BJ (cell line): ENCODE results near the gene EFCAB8. TPM values are rescaled to one million over a fixed set of nuclear protein-coding genes. Genes with fewer than 3 reads are reported as not detected.

Experiments used
- CTCF ChIA-PET: fragments of 350-600 bp; formaldehyde crosslinking; extraction: SDS; loops from one replicate; lab custom pipeline; 2021; ENCODE audit warnings: antibody characterized with exemption, inconsistent platforms; lab: Yijun Ruan, JAX
- POLR2A ChIA-PET: fragments of 300-600 bp; sonication (Branson Sonifier 250); formaldehyde crosslinking; extraction: SDS; loops from one replicate; lab custom pipeline; 2021; ENCODE audit warnings: antibody characterized with exemption; lab: Charles Lee
- DNase-seq: peaks from one replicate; pipeline ENCODE4 v3.0.0-alpha.2; 2011; ENCODE audit warnings: low read depth
- H3K27me3 ChIP-seq: 2 replicates; pipeline ENCODE4 v1.6.0; 2011; ENCODE audit warnings: low read length; ENCODE audit not compliant: control insufficient read depth, insufficient read depth
- H3K36me3 ChIP-seq: 2 replicates; pipeline ENCODE4 v1.5.1; 2011; ENCODE audit warnings: low read length; ENCODE audit not compliant: control insufficient read depth, insufficient read depth
- H3K4me3 ChIP-seq: 2 replicates; pipeline ENCODE4 v1.5.1; 2011; ENCODE audit warnings: low read depth, mild to moderate bottlenecking, control low read depth, low read length
- CTCF ChIP-seq: IDR thresholded peaks from 2 replicates; pipeline ENCODE4 v1.5.1; 2011; ENCODE audit warnings: low read depth, mild to moderate bottlenecking, control low read depth, inconsistent platforms, low read length, moderate library complexity; ENCODE audit not compliant: insufficient read depth
- polyA plus RNA-seq: library from polyadenylated mRNA; depleted of rRNA; stranded (reverse); fragments of >200 nt; gene quantifications from 2 replicates; pipeline ENCODE4 v1.2.3, GENCODE V29; 2011

Gene EFCAB8
- polyA plus RNA-seq, 1 experiment: not detected

DNA sequence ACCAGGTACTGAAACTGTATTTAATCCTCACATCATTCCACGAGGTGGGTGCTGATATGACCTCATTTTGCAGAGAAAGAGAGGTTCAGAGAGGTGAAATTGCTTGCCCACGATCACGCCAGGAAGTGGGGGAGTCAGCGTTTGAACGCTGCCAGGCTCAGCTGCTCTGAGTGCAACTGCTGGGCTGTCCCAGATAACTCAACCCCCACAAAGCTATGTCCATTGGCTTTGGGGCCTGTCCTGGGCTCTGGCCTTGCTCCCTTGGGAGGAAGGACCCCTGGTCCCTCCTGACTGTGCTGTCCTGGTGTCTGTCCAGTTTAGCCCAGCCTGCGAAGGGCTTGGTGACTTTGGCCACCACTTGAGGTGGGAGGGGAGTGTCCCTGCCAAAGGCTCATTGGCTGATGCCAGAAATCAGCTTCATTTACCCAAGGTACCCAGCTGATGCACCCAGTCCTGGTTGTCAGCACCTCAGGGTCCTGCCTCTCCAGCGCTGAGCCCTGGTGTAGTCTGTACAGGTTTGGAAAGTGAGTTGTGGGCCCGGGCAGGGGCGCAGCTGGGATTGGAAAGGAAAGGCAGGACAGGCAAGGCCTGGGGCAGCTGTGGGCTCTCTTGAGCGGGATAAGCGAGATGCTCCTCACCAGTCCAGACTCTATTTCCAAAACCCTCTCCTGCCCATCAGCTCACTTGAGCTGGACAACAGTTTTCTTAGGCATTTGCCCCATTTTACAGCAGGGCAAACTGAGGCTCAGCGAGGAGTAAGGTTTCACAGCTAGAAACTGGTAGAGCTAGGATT lies 107.1 kb downstream of the EFCAB8 start:
- no peak for TF ChIP-seq CTCF
- peaks cover 3% of the 10 kb centered on the region; the same call in 1 of the 2 replicates for H3K27me3 ChIP-seq
- no peak for DNase-seq
- ChIA-PET POLR2A (no interaction called here), CTCF (interaction anchor here (1.3 kb wide), 1 partner anchor 20 kb away, joined by 4 read pairs; no protein-coding TSS in a partner anchor)
- no peak overlapping the region for H3K4me3 ChIP-seq
- H3K36me3 ChIP-seq: no peaks in the 10 kb centered on the region

- ChIA-PET CTCF (interaction anchor here (1.3 kb wide), 1 partner anchor 21 kb away, joined by 4 read pairs; no protein-coding TSS in a partner anchor), POLR2A (no interaction called here)
- Histone ChIP-seq H3K4me3 (no peak overlapping the region), H3K36me3 (no peaks in the 10 kb centered on the region), H3K27me3 (peaks cover 2% of the 10 kb centered on the region; the same call in 1 of the 2 replicates)
- DNase-seq: no peak
- no peak for TF ChIP-seq CTCF
These were observed 107.7 kb downstream of the EFCAB8 start for GRCh38 chr20:32966382-32966781.

DNA sequence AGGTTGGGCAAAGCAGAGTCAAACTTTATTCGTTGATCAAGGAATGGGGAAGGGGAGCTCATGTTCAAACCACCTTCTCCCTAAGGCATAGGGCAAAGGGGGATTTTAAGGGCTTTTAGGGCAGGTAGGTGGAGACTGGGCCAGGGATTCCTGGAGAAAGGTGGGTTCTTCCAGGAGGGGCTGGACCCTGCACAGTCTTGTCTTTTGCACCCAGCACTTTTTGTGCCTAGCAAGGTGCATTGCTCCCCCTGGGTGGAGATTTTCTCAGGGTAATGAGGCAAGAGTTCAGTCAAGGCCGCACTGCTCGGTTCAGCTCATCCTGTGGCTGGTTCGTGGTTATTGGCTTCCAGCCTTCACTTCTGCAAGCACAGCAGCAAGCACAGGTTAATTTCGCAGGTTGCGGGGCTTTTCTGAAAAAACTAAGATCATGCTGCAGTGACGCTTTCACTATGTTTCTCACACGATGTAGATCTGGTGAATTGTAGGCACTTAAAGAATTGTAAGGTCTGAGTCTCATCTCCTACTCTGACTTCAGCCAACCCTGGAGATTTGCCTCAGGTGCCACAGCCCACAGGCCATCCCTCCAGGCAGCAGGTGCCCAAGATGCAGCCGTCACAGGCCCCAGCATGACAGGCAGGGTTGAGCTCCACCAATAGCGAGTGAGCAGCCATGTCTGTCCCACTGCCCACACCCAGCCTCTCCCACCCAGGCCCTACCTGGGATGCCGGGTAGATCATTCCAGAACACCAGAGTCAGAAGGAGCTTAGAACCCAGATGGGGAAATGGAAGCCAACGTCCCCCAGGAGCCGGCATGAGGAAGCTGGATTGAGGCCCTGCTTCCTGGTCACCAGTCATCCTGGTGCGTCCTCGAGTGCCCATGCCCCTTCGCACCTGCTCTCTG lies 108.4 kb downstream of the EFCAB8 start:
- Histone ChIP-seq H3K27me3 (no peaks in the 10 kb centered on the region), H3K4me3 (no peak overlapping the region), H3K36me3 (no peaks in the 10 kb centered on the region)
- ChIA-PET POLR2A (no interaction called here), CTCF (interaction anchor here (0.9 to 2.0 kb wide), 3 partner anchors 22 to 333 kb away, joined by 4 to 5 read pairs (median 4); no protein-coding TSS in a partner anchor)
- no peak for TF ChIP-seq CTCF
- no peak for DNase-seq

GRCh38 chr20:32967961-32968457 lies 109.3 kb downstream of the EFCAB8 start:
- ChIA-PET CTCF (interaction anchor here (0.9 to 2.0 kb wide), 2 partner anchors 23 to 332 kb away, joined by 4 to 5 read pairs; no protein-coding TSS in a partner anchor), POLR2A (no interaction called here)
- DNase-seq: no peak
- no peaks in the 10 kb centered on the region for H3K36me3 ChIP-seq
- TF ChIP-seq CTCF: no peak
- H3K27me3 ChIP-seq: no peaks in the 10 kb centered on the region; the same call in 1 of the 2 replicates
- H3K4me3 ChIP-seq: no peak overlapping the region
